Frontal cortex (tissue), 4 donors: Measurements from ENCODE around the gene C9orf78. TPM values are rescaled to one million over a fixed set of nuclear protein-coding genes. Genes with fewer than 3 reads are reported as not detected.
"Not testable (repeated sequence)": the region's sequence is repeated elsewhere in the genome, so short reads cannot be mapped to it uniquely, and the experiment has no call there.

Source experiments
- DNase-seq, 2 donors: peaks; one replicate each; pipeline ENCODE4 v3.0.0; 2012; ENCODE audit warnings: low spot score in 2 of 2
- FAIRE-seq: peaks from 2 replicates; lab custom pipeline; 2012; peaks lifted over from hg19 to GRCh38; lab: Jason Lieb, UNC
- total RNA-seq: library from RNA; depleted of rRNA; stranded (reverse); fragments of >200 nt; gene quantifications from one replicate; pipeline ENCODE4 v1.2.3, GENCODE V29; 2014
- donor health status: control.
- donor health status: control.
- donor health status: control.

The C9orf78 gene
- total RNA-seq, 1 donor from 2014 or later = 53.8 TPM

DNA sequence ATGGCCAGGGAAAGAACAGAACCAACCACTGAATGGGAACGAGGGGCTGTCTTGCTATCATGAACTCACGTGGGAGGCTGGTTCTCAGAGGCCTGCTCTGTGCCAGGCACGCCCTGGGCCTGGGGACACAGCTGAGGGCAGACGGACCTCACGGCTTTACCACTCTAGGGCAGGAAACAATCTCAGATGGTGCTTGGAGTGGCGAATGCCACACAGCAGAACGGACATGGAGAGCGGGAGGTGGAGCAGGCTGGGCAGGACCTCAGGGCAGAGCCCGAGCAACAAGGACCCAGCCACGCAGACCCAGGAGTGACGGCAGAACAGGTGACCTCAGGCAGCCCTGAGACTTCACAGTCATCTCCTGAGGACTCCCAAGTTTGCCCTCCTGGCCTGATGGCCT lies 19.8 kb downstream of the C9orf78 start:
- no peak for FAIRE-seq
- DNase-seq = no peak

DNA sequence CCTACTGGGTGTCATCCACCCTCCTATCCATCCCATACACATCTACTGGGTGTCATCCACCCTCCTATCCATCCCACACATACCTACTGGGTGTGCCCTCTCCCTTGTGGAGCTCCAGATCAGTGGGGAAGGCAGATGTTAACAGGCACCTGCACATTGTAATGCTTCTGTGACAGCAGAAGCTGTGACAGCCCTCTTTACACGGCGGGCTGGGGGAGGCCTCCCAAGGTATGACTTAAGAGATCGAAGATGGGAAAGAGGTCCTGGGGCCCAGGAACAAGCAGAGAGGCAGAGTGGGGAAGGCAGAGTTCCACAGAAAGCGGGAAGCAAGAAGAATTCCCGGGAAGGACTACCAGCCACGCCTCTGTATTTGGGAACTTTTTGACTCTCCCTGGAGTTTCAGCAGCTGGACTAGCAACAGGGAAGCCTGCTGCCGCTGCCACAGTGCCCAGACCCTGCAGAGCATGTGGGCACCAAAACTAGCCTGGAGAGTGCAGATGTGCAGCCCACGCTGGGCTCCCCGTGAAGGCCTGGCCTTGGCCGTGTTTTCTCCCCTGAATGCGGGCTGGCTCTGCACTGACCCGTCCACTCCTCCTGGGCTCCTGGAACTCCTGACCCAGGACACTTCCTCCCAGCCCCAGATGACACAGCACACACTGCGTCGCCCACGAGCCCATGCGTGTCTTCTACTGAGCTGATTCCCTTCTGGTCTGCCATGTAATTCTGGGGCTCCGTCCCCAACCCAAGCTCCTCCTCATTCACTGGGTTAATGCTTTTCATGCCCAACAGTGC lies 20.4 kb downstream of the C9orf78 start:
- FAIRE-seq (no peak), DNase-seq (no peak)

DNA sequence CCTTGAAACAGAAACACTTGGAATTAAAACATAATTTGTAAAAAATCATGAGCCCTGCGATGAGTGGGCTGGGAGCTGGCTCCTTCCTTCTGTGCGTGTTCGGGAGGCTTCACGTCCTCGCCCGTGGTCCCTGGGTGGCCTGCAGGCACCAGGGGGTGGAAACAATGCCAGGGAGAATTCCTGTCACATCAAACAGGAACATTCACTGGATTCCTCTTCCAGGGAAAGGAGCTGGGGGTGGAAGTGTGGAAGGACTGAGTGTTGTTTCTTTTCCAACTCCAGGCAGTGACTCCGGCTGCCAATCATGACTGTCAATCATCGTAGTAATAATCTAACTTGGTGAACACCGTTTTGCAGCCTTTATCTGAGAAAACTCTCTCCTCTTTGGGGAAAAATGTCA lies 21.4 kb downstream of the C9orf78 start:
- FAIRE-seq (no peak), DNase-seq (no peak)

GRCh38 chr9:129812385-129812784 lies 22.7 kb downstream of the C9orf78 start:
- DNase-seq (no peak), FAIRE-seq (no peak)

DNA sequence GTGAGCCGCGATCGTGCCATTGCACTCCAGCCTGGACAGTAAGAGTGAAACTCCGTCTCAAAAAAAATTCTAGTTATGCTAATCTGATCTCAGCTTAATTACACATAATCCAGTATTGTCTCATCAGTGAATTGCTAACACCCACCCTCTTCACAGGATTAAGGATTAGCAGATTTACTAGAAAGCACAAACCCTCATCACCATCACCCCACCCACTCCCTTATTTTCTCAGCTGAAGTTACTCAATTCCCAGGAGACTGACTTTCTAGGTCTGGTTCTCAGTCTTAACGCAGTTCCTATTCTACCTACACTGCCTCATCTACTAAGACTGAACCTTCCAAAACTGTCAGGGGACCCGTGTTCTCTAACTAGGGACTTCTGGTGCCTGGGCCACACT lies 23.1 kb downstream of the C9orf78 start:
- no peak for FAIRE-seq
- DNase-seq = no peak

- FAIRE-seq (no peak), DNase-seq (no peak)
Measured at GRCh38 chr9:129810788-129811187, 24.3 kb downstream of the C9orf78 start.

GRCh38 chr9:129810116-129810515 lies 25.0 kb downstream of the C9orf78 start:
- DNase-seq (no peak), FAIRE-seq (no peak)

DNA sequence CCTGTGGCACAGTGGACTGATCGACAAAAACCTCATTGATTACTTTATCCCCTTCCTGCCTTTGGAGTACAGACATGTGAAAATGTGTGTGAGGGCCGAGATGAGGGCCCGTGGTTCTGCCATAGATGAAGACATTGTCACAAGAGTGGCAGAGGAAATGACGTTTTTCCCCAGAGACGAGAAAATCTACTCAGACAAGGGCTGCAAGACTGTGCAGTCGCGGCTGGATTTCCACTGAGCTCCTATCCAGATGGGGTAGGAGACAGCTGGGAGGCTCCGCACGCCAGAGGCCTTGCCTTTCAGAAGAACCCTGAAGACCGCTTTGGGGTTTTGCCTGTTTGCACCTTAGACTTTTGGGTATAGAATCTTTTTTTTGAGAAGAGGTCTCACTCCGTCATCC lies 25.7 kb downstream of the C9orf78 start:
- DNase-seq (no peak), FAIRE-seq (no peak)

DNA sequence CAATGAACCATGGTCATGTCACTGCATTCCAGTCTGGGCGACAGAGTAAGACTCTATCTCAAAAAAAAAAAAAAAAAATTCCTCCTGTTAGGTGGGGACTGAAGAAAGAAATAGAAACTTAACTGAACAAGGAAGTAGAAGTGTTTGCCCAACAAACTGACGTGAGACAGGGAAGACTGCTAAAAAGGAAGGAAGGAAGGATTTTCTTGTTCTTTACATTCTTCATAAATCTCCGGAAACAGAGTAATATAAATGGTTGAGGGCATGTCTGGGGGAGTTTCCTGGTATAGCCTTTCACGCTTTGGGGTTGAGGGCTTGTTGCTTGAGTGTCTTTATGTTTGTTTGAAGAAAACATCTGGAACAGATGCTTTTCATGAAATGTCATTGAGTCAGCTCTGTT lies 29.0 kb downstream of the C9orf78 start:
- FAIRE-seq (no peak), DNase-seq (no peak)

GRCh38 chr9:129803676-129804060 lies 31.4 kb downstream of the C9orf78 start:
- FAIRE-seq (no peak), DNase-seq (no peak)

DNA sequence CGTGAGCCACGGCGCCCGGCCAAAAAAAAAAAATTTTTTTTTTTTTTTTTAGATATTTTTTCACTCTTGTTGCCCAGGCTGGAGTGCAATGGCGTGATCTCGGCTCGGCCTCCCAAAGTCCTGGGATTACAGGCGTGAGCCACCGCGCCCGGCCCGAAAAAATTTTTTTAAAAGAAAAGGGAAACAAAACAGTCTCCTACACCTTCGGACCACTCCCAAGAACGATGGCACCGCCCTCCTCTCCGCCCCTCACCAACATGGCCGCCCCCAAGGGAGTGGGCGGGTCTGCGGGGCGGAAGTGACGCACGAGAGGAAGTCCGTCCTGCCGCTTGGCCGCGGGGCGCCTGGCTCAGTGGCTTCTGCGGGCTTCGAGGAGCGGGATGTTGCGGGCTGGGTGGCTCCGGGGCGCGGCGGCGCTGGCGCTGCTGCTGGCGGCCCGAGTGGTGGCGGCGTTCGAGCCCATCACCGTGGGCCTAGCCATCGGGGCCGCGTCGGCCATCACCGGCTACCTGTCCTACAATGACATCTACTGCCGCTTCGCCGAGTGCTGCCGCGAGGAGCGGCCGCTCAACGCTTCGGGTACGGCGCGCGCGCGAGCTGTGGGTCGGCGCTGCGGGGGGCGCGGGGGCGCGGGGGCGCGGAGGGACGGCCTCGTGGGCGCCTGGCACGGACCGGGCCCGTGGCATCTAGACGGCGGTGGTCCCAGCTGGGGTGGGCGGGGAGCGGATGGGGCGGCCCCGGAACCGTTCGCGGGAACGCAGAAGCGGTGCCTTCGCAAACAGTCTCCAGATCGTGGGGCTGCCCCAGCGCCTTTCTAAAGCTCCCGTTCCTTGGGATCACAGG lies 32.0 kb downstream of the C9orf78 start, which contains the start of gene TOR1B:
TSS of gene TOR1B (plus strand) at position 352 of the 843 bp plus-strand sequence. CDS start at position 381, 29 bp downstream.
- DNase-seq (peak; percentile 91 to 93), FAIRE-seq (no peak)

DNA sequence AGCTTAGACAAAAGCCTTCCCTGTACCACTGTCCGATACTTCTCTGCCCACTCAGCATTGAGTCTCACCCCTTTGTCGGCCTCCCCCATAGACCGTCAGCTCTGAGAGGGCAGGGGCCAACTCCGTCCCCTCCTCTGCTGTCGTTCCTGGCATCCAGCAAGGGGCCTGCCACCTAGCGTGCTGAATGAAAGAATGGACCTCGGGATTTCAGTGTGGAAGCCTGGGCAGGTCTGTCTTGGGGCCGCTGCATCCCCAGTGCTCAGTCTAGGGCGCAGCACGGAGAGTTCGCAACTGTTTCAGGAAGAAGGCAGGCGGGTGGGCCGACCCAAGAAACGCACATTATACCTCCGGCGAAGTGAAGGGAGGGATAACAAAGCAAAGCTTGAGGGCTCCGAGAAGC lies 33.6 kb downstream of the C9orf78 start:
- FAIRE-seq = no peak
- DNase-seq = no peak

GRCh38 chr9:129798973-129799372 lies 36.1 kb downstream of the C9orf78 start:
- DNase-seq = no peak
- no peak for FAIRE-seq

DNA sequence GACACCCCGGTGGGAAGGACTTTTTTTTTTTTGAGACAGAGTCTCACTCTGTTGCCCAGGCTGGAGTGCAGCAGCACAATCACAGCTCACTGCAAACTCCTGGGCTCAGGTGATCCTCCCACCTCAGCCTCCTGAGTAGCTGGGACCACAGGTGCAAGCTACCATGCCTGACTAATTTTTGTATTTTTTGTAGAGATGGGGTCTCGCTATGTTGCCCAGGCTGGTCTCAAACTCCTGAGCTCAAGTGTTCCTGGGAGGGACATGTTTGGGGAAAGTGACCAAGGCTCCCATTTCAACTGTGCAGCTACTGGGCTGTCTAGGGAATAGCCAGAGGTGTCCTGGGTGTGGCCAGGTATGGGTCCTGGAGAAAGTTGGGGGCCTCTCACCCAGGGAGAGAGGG lies 39.0 kb downstream of the C9orf78 start:
- FAIRE-seq, DNase-seq: not testable (repeated sequence)

DNA sequence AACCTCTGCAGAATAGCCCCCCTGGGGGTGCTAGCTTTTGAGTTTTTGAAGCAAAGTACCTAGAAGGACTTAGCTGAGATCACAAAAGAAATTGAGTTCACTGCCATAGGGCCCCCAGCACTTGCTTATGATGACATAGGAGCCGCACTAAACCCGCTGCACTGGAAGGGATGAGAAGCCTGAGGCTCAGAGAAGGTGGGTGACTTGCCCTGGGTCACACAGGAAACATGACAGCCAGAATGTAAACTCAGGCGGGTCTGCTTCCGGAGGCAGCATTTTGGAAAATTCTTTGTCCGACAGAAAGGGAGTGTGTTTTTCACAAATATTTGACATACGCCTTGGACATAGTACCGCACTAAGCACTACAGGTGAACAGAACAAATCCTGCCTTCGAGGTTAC lies 40.5 kb downstream of the C9orf78 start:
- FAIRE-seq = no peak
- no peak for DNase-seq

- no peak for FAIRE-seq
Measured at GRCh38 chr9:129786481-129786880, 48.6 kb downstream of the C9orf78 start.

GRCh38 chr9:129785866-129786265 lies 49.2 kb downstream of the C9orf78 start:
- FAIRE-seq (no peak), DNase-seq (no peak)

More at GRCh38 chr9:129786481-129786880, 48.6 kb downstream of the C9orf78 start:
- DNase-seq = no peak

- not testable (repeated sequence) for DNase-seq, FAIRE-seq
Measured at GRCh38 chr9:129784970-129785369, 50.1 kb downstream of the C9orf78 start.

DNA sequence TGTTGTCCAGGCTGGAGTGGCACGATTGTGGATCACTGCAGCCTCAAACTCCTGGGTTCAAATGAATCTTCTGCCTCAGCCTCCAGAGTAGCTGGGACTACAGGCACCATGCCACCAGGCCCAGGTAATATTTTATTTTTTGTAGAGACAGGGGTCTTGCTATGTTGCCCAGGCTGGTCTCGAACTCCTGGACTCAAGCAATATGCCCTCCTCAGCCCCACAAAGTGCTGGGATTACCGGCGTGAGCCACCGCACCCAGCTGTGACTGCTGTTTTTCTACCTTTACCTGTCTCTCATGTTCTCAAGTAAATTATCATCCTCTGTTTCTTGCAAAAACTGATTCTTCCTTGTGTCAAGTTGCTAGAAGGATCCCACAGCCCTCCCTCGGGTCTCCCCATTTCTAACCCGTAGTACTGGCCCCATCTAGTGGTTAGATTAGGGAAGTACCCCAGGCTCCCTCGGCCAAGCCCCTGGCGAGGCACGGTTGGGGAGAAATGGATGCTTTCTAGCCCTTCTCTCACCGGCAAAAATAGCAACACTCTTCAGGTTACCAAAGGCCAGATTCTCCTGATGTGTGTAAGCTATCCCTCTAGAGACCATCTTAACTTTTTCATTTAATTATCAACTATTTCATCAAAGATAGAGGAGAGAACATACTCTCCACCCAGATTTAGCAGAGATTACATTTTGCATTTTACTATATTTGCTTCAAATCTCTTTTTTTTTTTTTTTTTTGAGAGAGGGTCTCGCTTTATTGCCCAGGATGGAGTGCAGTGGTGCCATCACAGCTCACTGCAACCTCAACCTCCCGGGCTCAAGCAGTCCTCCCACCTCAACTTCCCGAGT lies 51.3 kb downstream of the C9orf78 start:
- FAIRE-seq (no peak), DNase-seq (peak; percentile 59 to 87)

- FAIRE-seq (no peak), DNase-seq (no peak)
Measured at GRCh38 chr9:129781981-129782380, 53.1 kb downstream of the C9orf78 start.
